HepG2 (cell line): ENCODE data around the gene TNFRSF25. TPM values are rescaled to one million over a fixed set of nuclear protein-coding genes. Genes with fewer than 3 reads are reported as not detected.

Source experiments
- AKAP8 ChIP-seq: sonication (generic); formaldehyde crosslinking; IDR thresholded peaks from 2 replicates; pipeline ENCODE4 v1.5.1; 2020; ENCODE audit warnings: mild to moderate bottlenecking, missing genetic modification reagents
- ATF5 ChIP-seq: sonication (generic); formaldehyde crosslinking; IDR thresholded peaks from 2 replicates; pipeline ENCODE4 v1.4.0; 2020; ENCODE audit warnings: mild to moderate bottlenecking, low read depth, missing genetic modification reagents
- CCAR2 ChIP-seq: fragments of 200-400 bp; formaldehyde crosslinking; optimal IDR thresholded peaks from 2 replicates; pipeline ENCODE3; 2018; ENCODE audit warnings: low read depth, mild to moderate bottlenecking, low read length, moderate library complexity
- CERS6 ChIP-seq: sonication (generic); formaldehyde crosslinking; IDR thresholded peaks from 2 replicates; pipeline ENCODE4 v1.5.0; 2020; ENCODE audit warnings: missing genetic modification reagents
- ETV5 ChIP-seq: IDR thresholded peaks from 2 replicates; pipeline ENCODE4 v1.6.1; 2018; ENCODE audit warnings: missing biosample characterization, missing genetic modification reagents, inconsistent platforms, borderline replicate concordance
- HNF1A ChIP-seq, 2 experiments: sonication (generic) in 1 of 2; formaldehyde crosslinking in 1 of 2; IDR thresholded peaks; 2 replicates each; pipeline versions ENCODE4 v1.4.0 to v1.6.1; 2016 to 2020; ENCODE audit warnings: borderline replicate concordance in 1 of 2, low read depth in 1 of 2, mild to moderate bottlenecking in 1 of 2, missing genetic modification reagents in 1 of 2
- IRF9 ChIP-seq: sonication (generic); formaldehyde crosslinking; IDR thresholded peaks from 2 replicates; pipeline ENCODE4 v1.8.0; 2022; ENCODE audit warnings: missing genetic modification reagents, mild to moderate bottlenecking, borderline replicate concordance
- PATZ1 ChIP-seq: sonication (generic); formaldehyde crosslinking; IDR thresholded peaks from 2 replicates; pipeline ENCODE4 v1.4.0; 2020; ENCODE audit warnings: missing genetic modification reagents
- PCBP2 ChIP-seq: fragments of 200-400 bp; formaldehyde crosslinking; optimal IDR thresholded peaks from 2 replicates; pipeline ENCODE3; 2018; ENCODE audit warnings: low read length, low read depth; ENCODE audit not compliant: poor library complexity, severe bottlenecking
- POLR2AphosphoS5 ChIP-seq: IDR thresholded peaks from 2 replicates; pipeline ENCODE4 v1.6.1; 2012; ENCODE audit warnings: low read depth, low read length
- RFXAP ChIP-seq: sonication (generic); formaldehyde crosslinking; IDR thresholded peaks from 2 replicates; pipeline ENCODE4 v1.4.0; 2020; ENCODE audit warnings: missing genetic modification reagents, borderline replicate concordance
- SALL1 ChIP-seq: sonication (generic); formaldehyde crosslinking; IDR thresholded peaks from 2 replicates; pipeline ENCODE4 v1.8.0; 2022; ENCODE audit warnings: mild to moderate bottlenecking, missing genetic modification reagents
- SATB2 ChIP-seq: sonication (generic); formaldehyde crosslinking; IDR thresholded peaks from 2 replicates; pipeline ENCODE4 v1.5.0; 2020; ENCODE audit warnings: missing genetic modification reagents
- SMARCC2 ChIP-seq: fragments of 450-650 bp; IDR thresholded peaks from 2 replicates; pipeline ENCODE4 v1.6.1; 2017; ENCODE audit warnings: antibody characterized with exemption, mild to moderate bottlenecking
- ZBTB37 ChIP-seq: sonication (generic); formaldehyde crosslinking; IDR thresholded peaks from 2 replicates; pipeline ENCODE4 v1.4.0; 2020; ENCODE audit warnings: mild to moderate bottlenecking, missing genetic modification reagents
- ZNF670 ChIP-seq: sonication (generic); formaldehyde crosslinking; IDR thresholded peaks from 2 replicates; pipeline ENCODE4 v1.8.0; 2022; ENCODE audit warnings: mild to moderate bottlenecking, missing genetic modification reagents, borderline replicate concordance
- polyA plus RNA-seq, 8 experiments: library from polyadenylated mRNA; depleted of rRNA in 3 of 8; stranded (reverse) in 7 of 8; unstranded in 1 of 8; fragments of >200 nt; fragmentation: Illumina TruSeq in 4 of 8; extraction: Trizol in 4 of 8; gene quantifications; 2 replicates each; pipeline versions ENCODE4 v1.2.1 to v1.2.3, GENCODE V29; 2011 to 2016; ENCODE audit warnings: low read depth in 4 of 8, missing spikeins in 1 of 8, mixed read lengths in 1 of 8; ENCODE audit not compliant: insufficient read depth in 1 of 8
- total RNA-seq, 5 experiments: library from RNA; depleted of rRNA; stranded (reverse); fragments of >200 nt; fragmentation: Illumina TruSeq; extraction: Trizol; gene quantifications; 2 replicates each; pipeline ENCODE4 v1.2.3, GENCODE V29; 2016; ENCODE audit warnings: low read depth in 1 of 5

Gene TNFRSF25
- total and polyA plus RNA-seq, 2 of the 13 experiments (the other 11 are each of a cell fraction or from before 2014, with no cell fraction given): 1.4 to 1.5 TPM

- TF ChIP-seq HNF1A (IDR thresholded peaks at IDR 0.05; ENCODE audit: low read depth): no peak
- peak; percentile 10; the same call in 1 of the 2 replicates for TF ChIP-seq HNF1A (CRISPR knock-in tag; IDR thresholded peaks at IDR 0.05; ENCODE audit: borderline replicate concordance)
- TF ChIP-seq ZNF670 (CRISPR knock-in tag): no peak
- peak; percentile 39; the same call in 1 of the 2 replicates for TF ChIP-seq PATZ1
- no peak for TF ChIP-seq ETV5 (CRISPR knock-in tag)
- peak; percentile 51 for TF ChIP-seq POLR2AphosphoS5
- TF ChIP-seq IRF9 (CRISPR knock-in tag): peak; percentile 19; the same call in 1 of the 2 replicates
- TF ChIP-seq AKAP8: peak; percentile 21; the same call in 1 of the 2 replicates
- no peak for TF ChIP-seq PCBP2
- TF ChIP-seq SMARCC2: no peak
- no peak for TF ChIP-seq SATB2
- no peak for TF ChIP-seq ATF5 (CRISPR knock-in tag)
- 0 out of 2 replicates have a peak, but pooled peaks have one; percentile 32 for TF ChIP-seq RFXAP
- TF ChIP-seq CERS6: no peak
- TF ChIP-seq ZBTB37: no peak
- TF ChIP-seq CCAR2: no peak
- TF ChIP-seq SALL1 (CRISPR knock-in tag): peak; percentile 29; the same call in 1 of the 2 replicates
Observed at GRCh38 chr1:6448749-6449631, 17.0 kb downstream of the TNFRSF25 start (continued).
